NCI-H187 (cell line): Measurements from ENCODE around the gene FGGY.

Source experiments
- DNase-seq, 2 experiments: peaks; one replicate each; lab custom pipeline; 2025; lab: John Stamatoyannopoulos, UW

FGGY gene

DNA sequence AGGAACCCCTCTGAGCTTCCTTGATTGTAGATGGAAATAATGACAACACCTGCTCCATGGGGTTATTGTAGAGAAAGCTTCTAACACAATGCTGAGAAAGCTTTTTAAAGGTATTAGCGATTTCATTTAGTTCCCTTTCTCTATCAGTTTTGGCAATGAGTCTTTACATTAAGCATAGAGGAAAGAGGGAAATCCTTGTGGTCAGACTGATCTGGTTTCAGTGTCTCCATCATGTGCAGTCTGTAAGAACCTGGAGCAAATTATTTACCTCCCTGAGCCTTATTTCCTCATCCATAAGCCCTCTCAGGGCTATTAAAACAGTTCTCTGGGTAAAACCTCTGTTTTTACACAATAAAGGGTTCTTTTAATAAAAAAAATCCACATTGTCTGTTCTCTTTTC, 87.5 kb downstream of the FGGY start:
- no peak for DNase-seq

DNA sequence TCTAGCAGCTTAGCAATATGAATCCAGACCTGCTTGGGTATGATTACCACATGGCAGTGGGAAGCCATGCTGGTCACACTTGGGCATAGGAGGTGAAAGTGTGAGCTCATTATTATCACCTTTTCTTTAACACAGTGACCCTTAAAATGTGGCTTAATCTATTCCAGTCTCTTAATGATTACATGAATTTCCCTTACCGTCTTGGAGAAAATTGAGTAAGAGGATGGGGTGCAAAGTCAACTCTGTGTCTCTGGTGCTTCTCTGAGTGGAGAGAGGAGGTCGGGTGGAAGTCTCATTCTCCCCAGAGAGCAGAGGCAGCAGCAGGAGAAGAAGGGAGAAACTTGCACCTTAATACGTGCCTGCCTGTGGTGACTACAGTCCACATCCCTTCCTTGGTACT, 91.3 kb downstream of the FGGY start:
- no peak for DNase-seq

DNA sequence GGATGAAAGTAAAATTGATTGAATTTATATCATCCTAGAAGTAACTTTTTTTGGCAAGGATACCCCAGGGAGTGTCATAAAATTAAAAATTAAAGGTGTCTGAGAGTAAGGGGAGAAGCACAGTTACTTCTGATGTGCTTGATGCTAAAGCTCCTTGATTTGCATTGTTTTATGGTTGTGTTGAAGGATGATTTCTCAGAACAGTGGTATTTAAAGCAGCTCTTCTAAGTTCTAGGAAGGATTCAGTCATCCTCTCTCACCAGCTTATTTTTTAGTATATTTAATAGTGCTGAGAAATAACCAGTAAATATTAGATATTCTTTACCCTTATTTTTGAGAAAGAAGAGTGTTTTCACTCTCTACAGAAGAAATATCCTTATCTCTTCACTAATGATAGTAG, 93.0 kb downstream of the FGGY start:
- no peak for DNase-seq

DNA sequence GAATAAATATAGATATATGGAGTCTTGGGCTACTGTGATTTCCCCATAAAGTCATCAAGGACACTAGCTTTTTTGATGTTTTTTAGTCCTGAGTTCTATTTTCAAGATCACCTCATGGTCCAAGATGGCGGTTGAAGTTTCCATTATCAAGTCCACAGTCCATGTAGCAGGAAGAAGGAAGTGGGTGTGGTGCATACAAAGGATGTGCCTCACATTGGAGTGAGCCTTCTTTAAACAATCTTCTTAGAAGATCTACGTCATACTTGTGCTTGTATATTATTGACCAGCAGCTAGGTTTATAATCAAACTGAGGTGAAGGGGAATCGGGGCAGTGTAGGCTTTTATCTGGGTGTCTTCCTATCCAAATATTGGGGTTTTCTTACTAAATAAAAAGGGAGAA, 93.4 kb downstream of the FGGY start:
- DNase-seq, result no peak

DNA sequence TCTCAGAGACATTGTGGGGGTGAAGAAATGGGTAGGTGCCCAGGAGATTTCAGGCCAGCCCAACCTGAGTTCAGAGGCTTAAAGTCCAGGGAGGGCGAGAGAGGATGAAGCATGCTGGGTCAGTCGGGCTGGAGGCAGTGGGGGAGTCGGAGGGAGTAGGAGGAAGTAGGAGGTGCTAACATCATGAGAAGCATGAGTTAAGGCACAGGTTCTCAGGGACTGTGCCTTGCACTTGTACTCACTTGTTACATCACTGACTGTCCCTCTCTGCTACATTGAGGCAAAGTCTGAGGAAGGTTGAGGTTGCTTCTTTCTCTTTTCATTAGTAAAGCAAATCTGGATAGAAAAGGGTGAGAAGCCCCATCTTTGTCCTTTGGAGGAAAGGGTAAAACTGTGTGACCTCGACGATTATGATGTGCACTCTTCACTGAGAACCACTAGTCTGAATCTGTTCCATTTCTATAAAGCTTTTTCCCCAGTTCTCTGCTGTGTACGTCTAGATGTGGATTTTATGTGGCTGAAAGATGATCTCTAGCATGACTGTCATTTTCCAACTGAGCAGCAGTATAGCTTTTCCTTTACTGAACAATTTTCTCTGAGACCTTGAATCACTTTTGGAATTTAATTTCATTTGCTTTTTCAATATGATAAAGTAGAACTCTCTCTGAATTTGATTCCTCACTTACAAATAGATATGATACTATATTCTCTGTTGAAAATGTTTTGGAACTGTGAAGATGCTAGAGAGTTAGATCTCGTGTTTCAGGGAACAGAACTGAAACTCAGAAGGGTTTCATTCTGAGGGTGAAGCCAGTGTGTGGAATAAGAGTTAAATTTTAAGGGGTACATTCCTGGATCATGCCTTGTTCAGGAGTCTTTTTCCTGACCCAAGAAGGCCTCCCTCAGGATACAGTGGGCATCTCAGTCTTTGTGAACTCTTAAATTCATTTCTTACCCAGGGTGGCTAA, 94.6 kb downstream of the FGGY start:
- no peak for DNase-seq

DNA sequence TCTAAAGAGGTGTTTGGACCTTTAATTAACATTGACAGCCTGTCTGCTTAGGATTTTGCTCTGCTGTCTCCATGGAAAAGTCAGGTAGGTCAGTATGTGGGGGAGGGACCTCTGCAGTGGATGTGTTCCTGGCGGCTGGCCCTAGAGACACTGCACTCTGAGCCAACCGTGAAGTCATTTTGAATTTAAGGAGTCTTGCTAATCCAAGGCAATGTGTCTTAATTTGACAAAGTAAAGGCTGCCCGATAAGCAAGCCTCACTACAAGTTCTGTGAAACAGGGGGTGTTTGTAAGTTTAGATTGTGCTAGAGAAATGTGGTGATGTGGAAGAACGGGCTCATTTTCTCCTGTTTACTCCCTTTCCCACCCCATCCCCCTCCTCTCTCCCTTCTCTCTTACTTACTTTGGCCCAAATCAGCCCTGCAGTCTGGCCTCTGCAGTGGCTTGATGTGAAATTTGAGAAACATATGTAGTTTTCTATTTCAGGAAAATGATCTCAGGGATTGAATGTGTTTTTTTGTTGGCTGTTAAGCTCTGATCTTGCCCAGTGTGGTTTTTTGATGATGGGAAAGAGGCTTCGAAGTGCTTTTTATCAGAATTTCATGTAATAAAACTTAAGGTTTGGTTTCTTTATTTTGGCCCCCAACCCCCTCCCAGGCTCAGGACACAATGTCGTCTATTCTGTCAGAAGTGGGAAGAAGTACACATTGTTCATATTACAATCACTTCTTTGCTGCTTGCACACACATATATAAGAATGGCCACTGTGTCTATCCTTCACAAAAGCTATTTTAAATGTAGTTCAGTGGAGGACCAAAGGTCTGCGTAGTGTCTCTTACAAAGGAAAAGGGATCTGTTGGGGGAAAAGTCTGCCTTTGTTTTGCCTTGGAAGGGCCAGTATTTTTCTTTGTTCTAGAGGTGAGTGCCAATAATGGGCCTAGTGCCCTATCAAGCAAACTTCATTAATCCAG, 96.6 kb downstream of the FGGY start:
- DNase-seq, result peak; percentile 9 to 40

DNA sequence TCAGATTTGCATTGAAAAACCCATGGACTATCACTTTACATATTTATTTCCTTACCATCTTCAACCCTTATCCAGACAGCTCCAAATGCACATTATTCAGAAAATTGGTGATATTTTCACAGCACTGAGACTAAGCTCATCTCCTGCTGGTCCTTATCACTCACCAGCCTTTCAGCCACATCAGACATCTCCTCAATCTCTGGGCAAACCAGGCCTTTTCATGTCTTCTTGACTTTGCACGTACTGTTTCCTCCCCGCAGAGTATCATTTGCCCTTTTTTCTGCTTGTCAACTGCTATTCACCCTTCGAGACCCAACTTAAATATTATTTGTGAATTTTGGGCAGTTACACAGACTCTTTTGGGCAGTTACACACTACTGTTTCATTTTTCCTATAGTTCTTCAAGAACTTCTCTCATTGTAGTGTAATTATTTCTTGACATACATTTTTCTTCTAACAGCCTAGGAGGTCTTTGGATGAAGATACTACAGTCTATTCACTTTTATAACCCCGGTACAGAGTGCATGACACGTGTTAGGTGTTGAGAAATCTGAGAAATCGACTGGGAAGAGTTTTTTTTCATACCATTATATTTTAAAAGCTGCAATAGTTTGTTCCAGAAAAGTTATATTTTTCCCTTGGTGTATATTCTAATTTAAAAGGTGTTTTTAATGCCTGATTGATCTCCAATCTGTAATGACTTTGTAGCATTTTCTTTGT, 98.0 kb downstream of the FGGY start:
- DNase-seq, result no peak

DNA sequence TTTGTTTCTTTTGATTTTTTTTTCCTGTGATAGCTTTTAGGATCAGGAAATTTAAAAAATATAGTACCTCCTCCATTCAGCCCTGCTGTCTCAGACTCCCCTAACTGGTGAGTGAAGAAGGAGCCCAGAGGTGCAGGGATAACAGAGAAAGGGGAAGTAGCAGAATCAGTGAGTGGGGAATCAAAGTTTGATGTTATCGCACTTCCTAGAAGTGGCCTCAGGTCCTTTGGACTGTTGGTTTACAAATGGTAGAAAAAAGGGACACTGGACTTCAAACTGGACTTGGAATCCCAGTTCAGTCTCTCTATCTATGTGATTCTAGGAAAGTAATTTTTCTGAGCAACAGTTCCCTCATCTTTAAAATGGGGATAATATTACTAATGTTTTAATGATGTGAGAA, 99.5 kb downstream of the FGGY start:
- DNase-seq, result no peak

DNA sequence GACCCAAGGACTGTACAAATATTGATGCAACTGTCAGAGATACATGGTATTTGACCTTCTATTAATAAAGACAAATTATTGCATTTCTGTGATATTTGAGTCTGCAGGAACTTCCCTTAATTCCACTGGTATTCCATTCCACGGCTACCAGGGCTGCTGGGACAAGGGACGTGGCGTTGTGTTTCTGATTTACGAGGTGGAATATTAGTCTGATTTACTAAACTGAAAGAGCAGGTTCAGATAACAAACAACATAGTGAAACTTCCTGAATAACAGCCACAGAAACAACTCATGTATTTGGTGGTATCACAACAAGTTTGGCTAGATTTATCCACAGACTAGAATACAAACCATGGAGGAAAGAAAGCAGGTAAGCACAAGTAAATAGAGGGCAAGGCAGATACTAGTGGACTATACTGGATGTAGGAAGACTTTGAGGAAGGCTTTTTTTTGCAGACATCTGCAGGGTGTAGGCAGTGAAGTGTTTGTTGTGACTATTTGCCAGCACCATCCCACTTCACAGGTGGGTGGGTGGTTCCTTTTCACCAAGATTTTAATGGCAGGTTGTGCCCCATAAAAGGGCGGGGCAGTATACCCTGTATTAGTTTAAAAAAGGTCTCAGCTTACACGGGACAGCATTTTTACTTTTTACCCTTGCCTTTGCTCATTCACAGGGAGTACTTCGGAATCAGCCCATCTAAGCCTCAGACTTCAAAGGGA, 100.4 kb downstream of the FGGY start:
- no peak for DNase-seq

DNA sequence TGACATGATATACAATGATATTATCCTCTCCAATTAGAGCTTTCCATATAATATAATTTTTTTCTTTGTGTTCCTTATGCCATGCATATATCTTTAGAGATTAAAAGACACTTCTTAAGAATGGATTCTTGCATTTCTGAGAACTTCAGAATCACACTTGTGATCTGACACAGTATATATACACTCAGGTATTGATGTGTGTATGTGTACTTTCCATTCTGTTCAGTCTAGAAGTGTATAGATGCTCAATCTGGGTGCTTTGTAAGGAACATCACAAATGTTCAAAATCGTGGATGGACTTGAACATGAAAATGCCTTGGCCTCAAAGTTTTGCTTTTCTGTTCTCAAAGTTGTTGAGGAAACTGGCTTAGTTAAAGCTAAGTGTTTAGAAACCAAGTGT, 102.7 kb downstream of the FGGY start:
- no peak for DNase-seq

DNA sequence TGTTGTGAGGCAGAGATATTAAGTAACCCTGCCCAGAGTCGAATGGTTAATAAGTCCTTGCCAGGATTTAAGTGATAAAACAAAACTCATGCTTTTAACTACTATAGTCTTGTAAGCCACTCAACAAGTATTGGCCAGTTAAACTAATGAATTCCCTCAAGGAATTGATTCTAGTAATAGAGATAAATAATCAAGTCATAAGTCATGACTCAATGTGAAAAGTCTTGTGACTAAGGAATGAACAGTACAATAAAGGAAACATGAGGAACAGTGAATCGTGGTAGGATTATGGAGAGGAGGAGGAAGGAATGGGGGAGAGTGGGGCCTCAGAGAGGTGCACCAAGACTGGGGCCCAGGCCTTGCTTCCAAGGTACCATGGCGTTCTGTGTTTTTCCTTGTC, 104.7 kb downstream of the FGGY start:
- no peak for DNase-seq

DNA sequence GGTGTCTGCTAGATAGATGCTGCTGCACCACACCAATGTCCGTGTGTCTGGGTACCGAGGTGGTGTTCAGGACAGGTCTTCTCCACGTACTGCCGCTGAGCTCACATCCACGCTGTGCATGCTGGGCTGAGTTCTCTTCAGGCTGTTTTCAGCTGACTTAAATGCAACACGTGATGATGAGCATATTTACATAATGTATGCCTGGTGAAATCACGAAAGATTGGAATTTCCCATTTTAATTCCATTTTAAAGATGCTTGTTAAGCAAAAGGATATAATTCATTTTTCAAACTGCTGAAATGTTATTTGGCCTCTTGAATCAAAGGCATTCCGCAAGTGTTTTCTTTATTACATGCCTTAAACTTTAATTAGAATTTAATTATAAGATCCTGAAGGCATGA, 107.9 kb downstream of the FGGY start:
- no peak for DNase-seq

DNA sequence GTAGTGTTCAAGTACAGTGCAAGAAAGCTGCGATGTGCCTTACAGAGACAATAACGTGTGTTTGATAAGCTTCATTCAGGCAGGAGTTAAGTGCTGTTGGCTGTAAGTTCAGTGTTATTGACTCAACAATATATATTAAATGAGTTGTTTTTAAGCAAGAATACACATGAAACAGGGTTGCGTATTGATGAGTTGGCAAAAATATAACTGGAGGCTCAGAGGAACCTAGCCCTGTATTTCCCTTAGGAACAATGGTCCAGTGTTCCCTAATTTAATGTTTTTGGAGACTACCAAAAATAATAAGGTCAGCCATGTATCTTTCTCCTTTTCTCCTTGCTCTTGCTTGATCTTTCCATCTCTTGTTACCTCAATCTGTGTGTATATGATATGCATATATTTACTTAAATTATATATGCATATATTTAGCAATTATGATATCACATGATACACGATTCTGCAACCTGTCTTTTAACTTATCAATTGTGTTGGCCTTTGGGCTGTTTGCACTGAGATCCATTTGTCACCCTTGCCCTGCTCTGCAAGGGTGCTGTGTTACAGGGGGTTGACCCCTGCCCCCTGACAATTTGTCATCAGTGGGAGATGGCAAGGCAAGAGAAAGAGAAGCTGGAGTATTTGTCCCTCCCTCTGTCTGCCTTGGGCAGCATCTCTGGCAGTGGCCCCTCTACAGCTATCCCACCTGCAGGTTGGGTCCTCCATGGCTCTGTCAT, 109.7 kb downstream of the FGGY start:
- no peak for DNase-seq

DNA sequence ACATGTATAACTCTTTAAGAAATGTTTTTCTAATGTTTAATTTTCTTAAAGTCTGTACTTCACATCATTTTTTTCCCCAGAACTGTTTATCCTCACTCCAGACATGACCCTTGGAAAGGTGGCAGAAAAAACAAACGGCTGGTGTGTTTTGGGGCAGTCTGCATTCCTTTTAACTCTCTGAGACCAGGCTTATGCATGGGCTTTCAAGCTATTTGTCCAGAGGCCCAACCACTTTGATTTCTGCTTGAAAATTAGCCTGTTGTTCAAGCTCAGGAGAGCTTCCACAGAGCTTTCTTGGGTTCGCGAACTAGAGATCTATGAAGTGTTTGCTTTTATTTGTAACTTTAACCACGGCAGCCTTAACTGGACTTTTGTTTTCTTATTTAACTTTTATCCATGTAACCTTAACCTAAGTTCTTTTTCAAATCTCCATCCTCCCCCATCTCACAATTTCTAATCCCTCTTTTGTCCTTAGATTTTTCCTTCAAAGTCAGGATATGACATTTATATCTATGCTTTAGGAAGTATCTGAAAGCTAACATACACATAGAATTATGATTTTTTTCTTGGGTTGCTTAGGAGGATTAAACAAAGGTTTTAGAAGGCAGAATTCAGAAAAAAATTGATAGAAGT, 111.8 kb downstream of the FGGY start:
- DNase-seq, result no peak

DNA sequence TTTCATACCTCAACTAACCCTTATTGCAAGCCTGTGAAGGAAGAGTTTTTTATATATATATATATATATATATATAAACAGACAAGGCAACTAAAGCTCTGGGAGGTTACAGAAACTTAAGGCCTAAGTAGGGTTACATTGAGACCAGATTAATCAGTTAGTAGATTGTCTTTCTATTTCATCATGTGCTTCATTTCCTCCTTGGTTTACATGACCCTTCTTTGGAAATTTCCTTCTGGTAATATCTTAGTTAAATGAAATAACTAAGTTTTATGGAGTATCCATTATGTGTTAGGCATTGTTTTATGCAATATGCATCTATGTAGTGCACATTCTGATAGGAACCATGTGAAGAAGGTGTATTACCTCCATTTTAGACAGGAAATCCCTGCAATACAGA, 112.7 kb downstream of the FGGY start:
- DNase-seq, result no peak

DNA sequence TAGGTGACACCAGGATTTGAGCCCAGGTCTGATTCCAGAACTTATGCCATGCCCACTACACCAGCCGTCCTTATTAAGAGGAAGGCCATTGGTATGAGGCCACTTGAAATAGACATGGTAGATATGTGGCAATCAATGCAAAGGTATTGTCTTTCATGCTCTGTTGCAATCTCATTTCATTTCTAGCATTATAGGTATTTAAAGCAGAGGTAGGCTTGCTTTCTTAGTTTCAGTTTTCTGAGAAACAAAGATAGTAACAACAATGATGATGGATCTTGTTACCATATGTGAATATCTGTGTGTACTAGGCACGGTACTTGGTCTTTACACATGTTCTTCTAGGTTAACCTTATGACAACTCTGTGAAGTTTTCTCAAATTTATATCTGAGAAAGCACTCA, 113.1 kb downstream of the FGGY start:
- no peak for DNase-seq

DNA sequence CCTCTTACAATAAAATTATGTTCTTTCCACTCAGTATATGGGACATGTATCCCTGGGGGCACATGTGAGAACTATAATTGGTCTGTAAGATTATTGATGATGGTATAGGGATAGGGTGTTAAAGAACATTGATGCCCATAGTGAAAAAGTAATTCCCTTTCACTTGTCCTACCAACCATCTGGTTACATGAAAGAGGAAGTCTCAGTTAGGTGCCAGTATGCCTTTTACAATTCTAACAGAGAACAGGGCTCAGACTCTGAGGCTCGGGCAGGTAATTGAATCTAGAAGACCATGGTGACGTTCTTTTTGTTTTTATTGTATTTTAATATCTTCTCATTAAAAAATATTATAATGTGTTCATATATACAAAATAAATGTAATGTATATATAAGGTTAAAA, 113.6 kb downstream of the FGGY start:
- no peak for DNase-seq

DNA sequence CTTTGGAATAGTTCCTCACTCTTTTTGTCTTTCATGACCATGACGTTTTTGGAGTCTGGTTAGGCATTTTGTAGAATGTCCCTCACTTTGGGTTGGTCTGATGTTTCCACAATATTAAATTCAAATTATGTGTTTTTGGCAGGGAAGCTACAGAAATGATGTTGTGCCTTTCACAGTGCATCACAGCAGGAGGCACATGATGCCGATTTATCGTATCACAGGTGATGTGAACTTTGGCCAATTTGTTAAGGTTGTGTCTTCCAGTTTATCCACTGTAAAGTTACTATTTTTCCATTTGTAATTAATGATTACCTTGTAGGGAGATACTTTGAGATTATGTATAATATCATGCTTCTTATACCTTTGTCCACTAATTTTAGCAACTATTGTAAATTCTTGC, 114.3 kb downstream of the FGGY start:
- DNase-seq, result no peak

DNA sequence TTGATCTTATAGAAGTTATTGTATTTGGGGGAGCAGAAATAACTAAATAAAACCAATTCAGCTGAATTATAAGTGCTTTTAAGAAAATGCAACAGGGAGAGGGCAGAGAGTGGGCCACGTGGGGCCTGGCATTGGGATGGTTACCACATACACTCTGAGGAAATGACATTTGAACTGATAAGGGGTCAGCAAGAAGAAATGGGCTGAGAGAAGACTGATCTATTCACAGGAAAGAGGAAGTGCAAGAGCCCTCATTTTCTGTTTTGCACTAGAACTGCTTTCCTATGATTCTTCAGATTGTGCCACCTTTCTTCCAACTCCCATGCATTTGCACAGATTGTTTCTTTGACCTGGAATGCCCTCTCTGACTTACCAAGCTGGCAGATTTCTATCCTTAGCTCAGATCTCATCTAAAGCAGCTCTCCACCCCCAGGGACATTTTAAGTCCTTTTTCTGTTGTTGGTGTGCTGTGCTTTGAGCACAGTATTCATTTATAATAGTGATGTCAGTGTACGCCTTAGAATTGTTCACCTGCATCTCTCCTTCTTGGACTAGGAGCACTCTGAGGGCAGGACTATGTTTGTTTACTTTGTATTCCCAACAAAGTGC, 115.9 kb downstream of the FGGY start:
- DNase-seq, result no peak

DNA sequence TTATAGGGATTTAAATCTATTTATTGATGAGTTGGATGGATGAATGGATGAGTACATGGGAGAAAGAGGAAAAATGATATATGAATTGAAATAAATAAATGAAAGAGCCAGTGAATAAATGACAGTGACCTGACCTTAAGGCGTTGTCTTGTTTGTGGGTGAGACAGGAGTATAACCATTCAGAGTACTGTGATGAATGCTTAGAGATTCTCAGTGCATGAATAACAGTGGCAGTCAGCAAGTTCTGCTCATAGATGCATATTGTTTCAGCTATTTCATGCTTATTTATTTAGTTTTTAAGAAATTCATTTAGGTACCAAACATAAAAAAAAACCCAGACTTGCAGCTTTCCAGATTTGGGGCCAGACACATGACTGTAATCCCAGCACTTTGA, 116.4 kb downstream of the FGGY start:
- no peak for DNase-seq
